Measurements from ENCODE around the gene MINK1.

Gene MINK1

GRCh38 chr17:4881761-4882555 is 48.8 kb downstream of the MINK1 start:
- peak; percentile 60 for DNase-seq

GRCh38 chr17:4884489-4884888 is 51.3 kb downstream of the MINK1 start:
- DNase-seq: no peak

- no peak for DNase-seq
Observed at GRCh38 chr17:4886830-4887229, 53.7 kb downstream of the MINK1 start.

DNA sequence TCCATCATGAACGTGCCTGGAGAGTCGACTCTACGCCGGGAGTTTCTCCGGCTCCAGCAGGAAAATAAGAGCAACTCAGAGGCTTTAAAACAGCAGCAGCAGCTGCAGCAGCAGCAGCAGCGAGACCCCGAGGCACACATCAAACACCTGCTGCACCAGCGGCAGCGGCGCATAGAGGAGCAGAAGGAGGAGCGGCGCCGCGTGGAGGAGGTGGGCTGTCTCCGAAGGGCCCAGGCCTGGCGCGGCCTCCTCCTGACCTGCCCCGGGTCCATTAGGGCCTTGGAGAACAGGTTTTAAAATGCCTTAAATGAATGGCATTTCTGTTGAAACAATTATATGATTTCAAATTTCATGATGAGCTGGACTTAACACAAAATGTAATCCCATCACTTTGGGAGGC is 54.4 kb downstream of the MINK1 start:
- DNase-seq: no peak

- DNase-seq: no peak
Observed at GRCh38 chr17:4891411-4892410, 58.6 kb downstream of the MINK1 start.

- no peak for DNase-seq
Observed at GRCh38 chr17:4892499-4893221, 59.5 kb downstream of the MINK1 start.

- no peak for DNase-seq
Observed at GRCh38 chr17:4893272-4893671, 60.1 kb downstream of the MINK1 start.

- no peak for DNase-seq
Observed at GRCh38 chr17:4893721-4894560, 60.8 kb downstream of the MINK1 start.

DNA sequence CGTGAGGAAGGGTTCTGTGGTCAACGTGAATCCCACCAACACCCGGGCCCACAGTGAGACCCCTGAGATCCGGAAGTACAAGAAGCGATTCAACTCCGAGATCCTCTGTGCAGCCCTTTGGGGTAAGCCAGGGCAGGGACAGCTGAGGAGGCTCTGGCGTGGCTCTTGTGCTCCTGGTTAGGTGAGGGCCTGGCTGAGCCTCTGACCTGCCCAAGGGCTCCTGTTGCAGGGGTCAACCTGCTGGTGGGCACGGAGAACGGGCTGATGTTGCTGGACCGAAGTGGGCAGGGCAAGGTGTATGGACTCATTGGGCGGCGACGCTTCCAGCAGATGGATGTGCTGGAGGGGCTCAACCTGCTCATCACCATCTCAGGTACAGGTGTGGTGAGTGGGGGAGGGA is 62.0 kb downstream of the MINK1 start:
- no peak for DNase-seq

- no peak for DNase-seq
Observed at GRCh38 chr17:4895657-4896331, 62.7 kb downstream of the MINK1 start.

GRCh38 chr17:4896332-4897197 is 63.4 kb downstream of the MINK1 start:
- no peak for DNase-seq

DNA sequence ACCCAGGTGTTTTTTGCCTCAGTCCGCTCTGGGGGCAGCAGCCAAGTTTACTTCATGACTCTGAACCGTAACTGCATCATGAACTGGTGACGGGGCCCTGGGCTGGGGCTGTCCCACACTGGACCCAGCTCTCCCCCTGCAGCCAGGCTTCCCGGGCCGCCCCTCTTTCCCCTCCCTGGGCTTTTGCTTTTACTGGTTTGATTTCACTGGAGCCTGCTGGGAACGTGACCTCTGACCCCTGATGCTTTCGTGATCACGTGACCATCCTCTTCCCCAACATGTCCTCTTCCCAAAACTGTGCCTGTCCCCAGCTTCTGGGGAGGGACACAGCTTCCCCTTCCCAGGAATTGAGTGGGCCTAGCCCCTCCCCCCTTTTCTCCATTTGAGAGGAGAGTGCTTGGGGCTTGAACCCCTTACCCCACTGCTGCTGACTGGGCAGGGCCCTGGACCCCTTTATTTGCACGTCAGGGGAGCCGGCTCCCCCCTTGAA is 64.1 kb downstream of the MINK1 start:
- DNase-seq: no peak

DNA sequence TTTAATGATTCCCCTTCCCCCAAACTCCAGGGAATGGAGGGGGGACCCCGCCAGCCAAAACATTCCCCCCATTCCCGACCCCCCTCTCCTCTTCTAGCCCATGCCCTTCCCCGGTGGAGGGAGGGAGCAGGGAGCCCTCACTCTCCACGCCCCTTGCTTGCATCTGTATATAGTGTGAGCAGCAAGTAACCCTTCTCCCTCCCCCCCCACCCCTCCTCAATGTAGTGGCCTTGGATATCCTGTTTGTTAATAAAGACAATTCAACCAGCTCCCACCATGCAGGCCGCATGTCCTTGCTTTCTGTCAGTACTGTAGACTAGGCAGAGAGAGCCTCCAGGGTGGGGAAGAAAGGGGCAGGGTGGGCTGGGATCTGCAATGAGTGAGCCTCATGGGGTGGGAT is 64.6 kb downstream of the MINK1 start:
- DNase-seq: no peak

DNA sequence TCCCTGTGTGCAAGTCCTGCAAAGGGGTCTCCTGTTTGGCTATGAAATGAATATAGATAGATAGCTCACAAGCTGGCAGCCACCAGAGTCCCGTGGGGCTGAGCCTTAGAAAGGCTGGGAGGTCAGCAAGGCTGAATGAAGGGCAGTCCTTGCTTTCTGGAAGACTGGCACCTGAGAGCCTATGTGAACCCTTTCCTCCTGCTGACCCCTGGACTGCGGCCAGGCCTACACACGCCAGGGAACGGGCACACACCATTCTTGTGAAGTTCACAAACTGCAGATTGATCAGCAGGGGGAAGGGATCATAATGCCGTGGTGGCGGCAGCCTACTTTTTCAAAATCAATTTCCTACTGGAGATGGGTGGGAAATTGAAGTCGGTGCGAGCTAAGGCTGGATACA is 65.2 kb downstream of the MINK1 start:
- DNase-seq: peak; percentile 12

- DNase-seq: no peak
Observed at GRCh38 chr17:4898927-4899326, 65.8 kb downstream of the MINK1 start.

- DNase-seq: peak; percentile 86
Observed at GRCh38 chr17:4899341-4900230, 66.4 kb downstream of the MINK1 start, which contains the start of gene C17orf107. Gene C17orf107 (plus strand): TSS chr17:4899536. CDS start chr17:4899763, 227 bp downstream.

DNA sequence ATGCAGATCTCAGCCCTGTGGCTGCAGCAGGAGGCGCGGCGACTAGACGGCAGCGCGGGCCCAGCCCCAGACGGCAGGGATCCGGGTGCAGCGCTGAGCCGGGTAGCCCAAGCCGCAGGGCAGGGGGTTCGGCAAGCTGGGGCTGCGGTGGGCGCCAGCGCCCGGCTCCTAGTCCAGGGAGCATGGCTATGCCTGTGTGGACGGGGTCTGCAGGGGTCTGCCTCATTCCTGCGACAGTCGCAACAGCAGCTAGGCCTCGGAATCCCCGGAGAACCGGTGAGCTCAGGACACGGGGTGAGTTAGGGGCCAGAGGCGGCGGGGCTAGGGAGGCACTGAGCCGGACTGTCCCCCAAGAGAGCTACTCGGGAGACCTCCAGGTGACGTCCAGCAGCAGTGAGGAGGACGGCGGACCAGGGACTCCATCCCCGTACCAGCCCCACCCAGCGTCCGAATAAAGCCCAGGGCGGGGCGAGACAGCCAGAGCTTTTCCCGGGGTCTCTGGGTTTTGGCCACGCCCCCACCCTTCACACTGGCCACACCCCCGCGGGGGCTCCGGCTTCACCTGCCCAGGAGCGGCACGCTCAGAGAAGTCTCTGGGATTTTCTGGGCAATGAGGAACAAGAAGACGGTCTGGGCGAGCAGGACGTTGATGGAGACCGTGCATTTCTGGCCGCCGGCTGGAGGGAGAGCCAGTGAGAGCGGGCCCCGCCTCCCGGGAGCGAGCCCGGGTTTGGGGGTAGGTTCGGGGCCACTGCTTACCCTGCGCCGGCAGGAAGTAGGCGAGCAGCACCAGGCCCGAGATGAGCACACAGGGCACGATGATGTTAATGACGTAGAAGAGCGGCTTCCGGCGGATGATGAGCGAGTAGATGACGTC is 67.3 kb downstream of the MINK1 start:
- peak; percentile 71 for DNase-seq

DNA sequence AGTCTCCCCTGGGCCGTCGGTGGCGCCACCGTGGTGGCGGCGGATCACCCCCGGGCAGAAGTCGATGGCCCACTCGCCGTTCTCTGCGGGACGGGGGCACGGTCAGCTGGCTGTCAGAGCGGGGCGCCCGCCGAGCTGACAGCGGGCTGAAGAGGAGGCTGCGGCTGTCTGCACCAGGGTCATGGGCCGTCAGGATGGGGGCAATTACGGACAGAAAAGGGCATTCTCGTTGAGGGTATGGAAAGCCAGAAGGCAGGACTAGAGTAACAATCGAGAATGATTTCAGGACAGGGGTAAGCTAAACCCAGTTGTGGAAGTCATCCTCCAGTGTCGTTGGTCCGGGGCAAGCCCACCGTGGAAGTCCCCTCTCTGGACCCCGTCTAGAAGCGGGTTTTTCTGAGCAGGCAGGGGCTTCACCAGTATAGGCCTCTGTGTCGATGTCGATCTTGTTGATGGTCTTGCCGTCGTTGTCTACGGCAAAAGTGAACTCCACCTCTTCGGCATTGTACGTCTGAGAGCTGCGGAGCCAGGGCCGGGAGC is 68.0 kb downstream of the MINK1 start:
- DNase-seq: peak; percentile 51
